ENCODE measurements around the gene XRCC4.
"Not testable (repeated sequence)": the region's sequence is repeated elsewhere in the genome, so short reads cannot be mapped to it uniquely, and the experiment has no call there.

The XRCC4 gene

GRCh38 chr5:83042507-83042906, 34.8 kb upstream of the XRCC4 start:
- DNase-seq (ENCODE audit: insufficient read length, low spot score) (no peak), FAIRE-seq (no peak)
- TF ChIP-seq TAF1 (IDR thresholded peaks at IDR 0.05; ENCODE audit: low read depth, low read length) (no peak), POLR2AphosphoS5 (IDR thresholded peaks at IDR 0.05; ENCODE audit: low read depth, low read length) (no peak), POU2F2 (IDR thresholded peaks at IDR 0.05; ENCODE audit: low read depth, low read length) (no peak), PAX5 (IDR thresholded peaks at IDR 0.05; ENCODE audit: insufficient read depth, low read length, severe bottlenecking) (no peak), POLR2A (IDR thresholded peaks at IDR 0.05; ENCODE audit: low read depth, low read length) (no peak), SPI1 (IDR thresholded peaks at IDR 0.05; ENCODE audit: low read depth, low read length) (no peak)

GRCh38 chr5:83044926-83045325, 32.4 kb upstream of the XRCC4 start:
- no peak for DNase-seq (ENCODE audit: insufficient read length, low spot score)
- FAIRE-seq = no peak
- TF ChIP-seq POU2F2 (IDR thresholded peaks at IDR 0.05; ENCODE audit: low read depth, low read length) (no peak), POLR2AphosphoS5 (IDR thresholded peaks at IDR 0.05; ENCODE audit: low read depth, low read length) (no peak), POLR2A (IDR thresholded peaks at IDR 0.05; ENCODE audit: low read depth, low read length) (no peak), SPI1 (IDR thresholded peaks at IDR 0.05; ENCODE audit: low read depth, low read length) (no peak), PAX5 (IDR thresholded peaks at IDR 0.05; ENCODE audit: insufficient read depth, low read length, severe bottlenecking) (no peak), TAF1 (IDR thresholded peaks at IDR 0.05; ENCODE audit: low read depth, low read length) (no peak)

- DNase-seq (ENCODE audit: insufficient read length, low spot score) (no peak), FAIRE-seq (no peak)
- TF ChIP-seq POLR2AphosphoS5 (IDR thresholded peaks at IDR 0.05; ENCODE audit: low read depth, low read length) = no peak
- TF ChIP-seq POU2F2 (IDR thresholded peaks at IDR 0.05; ENCODE audit: low read depth, low read length) = no peak
- TF ChIP-seq SPI1 (IDR thresholded peaks at IDR 0.05; ENCODE audit: low read depth, low read length) = no peak
- no peak for TF ChIP-seq POLR2A (IDR thresholded peaks at IDR 0.05; ENCODE audit: low read depth, low read length)
Observed at GRCh38 chr5:83048277-83048676, 29.1 kb upstream of the XRCC4 start.

GRCh38 chr5:83048811-83049210, 28.5 kb upstream of the XRCC4 start:
- FAIRE-seq = no peak
- TF ChIP-seq POLR2A (IDR thresholded peaks at IDR 0.05; ENCODE audit: low read depth, low read length) (no peak), POU2F2 (IDR thresholded peaks at IDR 0.05; ENCODE audit: low read depth, low read length) (no peak), PAX5 (IDR thresholded peaks at IDR 0.05; ENCODE audit: insufficient read depth, low read length, severe bottlenecking) (no peak), TAF1 (IDR thresholded peaks at IDR 0.05; ENCODE audit: low read depth, low read length) (no peak), SPI1 (IDR thresholded peaks at IDR 0.05; ENCODE audit: low read depth, low read length) (no peak), POLR2AphosphoS5 (IDR thresholded peaks at IDR 0.05; ENCODE audit: low read depth, low read length) (no peak)
- DNase-seq (ENCODE audit: insufficient read length, low spot score) = no peak

GRCh38 chr5:83049370-83049885, 27.9 kb upstream of the XRCC4 start:
- FAIRE-seq (no peak), DNase-seq (ENCODE audit: insufficient read length, low spot score) (no peak)
- TF ChIP-seq POU2F2 (IDR thresholded peaks at IDR 0.05; ENCODE audit: low read depth, low read length) (no peak), TAF1 (IDR thresholded peaks at IDR 0.05; ENCODE audit: low read depth, low read length) (no peak), POLR2A (IDR thresholded peaks at IDR 0.05; ENCODE audit: low read depth, low read length) (no peak), PAX5 (IDR thresholded peaks at IDR 0.05; ENCODE audit: insufficient read depth, low read length, severe bottlenecking) (no peak), POLR2AphosphoS5 (IDR thresholded peaks at IDR 0.05; ENCODE audit: low read depth, low read length) (no peak), SPI1 (IDR thresholded peaks at IDR 0.05; ENCODE audit: low read depth, low read length) (no peak)

GRCh38 chr5:83050723-83051340, 26.5 kb upstream of the XRCC4 start:
- no peak for DNase-seq (ENCODE audit: insufficient read length, low spot score)
- FAIRE-seq = no peak
- no peak for TF ChIP-seq POLR2AphosphoS5 (IDR thresholded peaks at IDR 0.05; ENCODE audit: low read depth, low read length)

- no peak for TF ChIP-seq PAX5 (IDR thresholded peaks at IDR 0.05; ENCODE audit: insufficient read depth, low read length, severe bottlenecking)
- TF ChIP-seq SPI1 (IDR thresholded peaks at IDR 0.05; ENCODE audit: low read depth, low read length) = no peak
- TF ChIP-seq POLR2A (IDR thresholded peaks at IDR 0.05; ENCODE audit: low read depth, low read length) = no peak
- TF ChIP-seq TAF1 (IDR thresholded peaks at IDR 0.05; ENCODE audit: low read depth, low read length) = no peak
- TF ChIP-seq POLR2AphosphoS5 (IDR thresholded peaks at IDR 0.05; ENCODE audit: low read depth, low read length) = no peak
- TF ChIP-seq POU2F2 (IDR thresholded peaks at IDR 0.05; ENCODE audit: low read depth, low read length) = no peak
- no peak for DNase-seq (ENCODE audit: insufficient read length, low spot score)
- FAIRE-seq = no peak
Observed at GRCh38 chr5:83055166-83055565, 22.2 kb upstream of the XRCC4 start.

- no peak for FAIRE-seq
- no peak for DNase-seq (ENCODE audit: insufficient read length, low spot score)
- TF ChIP-seq SPI1 (IDR thresholded peaks at IDR 0.05; ENCODE audit: low read depth, low read length) = no peak
- no peak for TF ChIP-seq POLR2A (IDR thresholded peaks at IDR 0.05; ENCODE audit: low read depth, low read length)
- no peak for TF ChIP-seq POLR2AphosphoS5 (IDR thresholded peaks at IDR 0.05; ENCODE audit: low read depth, low read length)
- no peak for TF ChIP-seq POU2F2 (IDR thresholded peaks at IDR 0.05; ENCODE audit: low read depth, low read length)
- no peak for TF ChIP-seq PAX5 (IDR thresholded peaks at IDR 0.05; ENCODE audit: insufficient read depth, low read length, severe bottlenecking)
- no peak for TF ChIP-seq TAF1 (IDR thresholded peaks at IDR 0.05; ENCODE audit: low read depth, low read length)
Observed at GRCh38 chr5:83058726-83059125, 18.6 kb upstream of the XRCC4 start.

GRCh38 chr5:83059341-83059740, 18.0 kb upstream of the XRCC4 start:
- no peak for FAIRE-seq
- no peak for DNase-seq (ENCODE audit: insufficient read length, low spot score)
- TF ChIP-seq SPI1 (IDR thresholded peaks at IDR 0.05; ENCODE audit: low read depth, low read length) (no peak), TAF1 (IDR thresholded peaks at IDR 0.05; ENCODE audit: low read depth, low read length) (no peak), POU2F2 (IDR thresholded peaks at IDR 0.05; ENCODE audit: low read depth, low read length) (no peak), POLR2A (IDR thresholded peaks at IDR 0.05; ENCODE audit: low read depth, low read length) (no peak), PAX5 (IDR thresholded peaks at IDR 0.05; ENCODE audit: insufficient read depth, low read length, severe bottlenecking) (no peak), POLR2AphosphoS5 (IDR thresholded peaks at IDR 0.05; ENCODE audit: low read depth, low read length) (no peak)

- TF ChIP-seq POLR2A (IDR thresholded peaks at IDR 0.05; ENCODE audit: low read depth, low read length) = no peak
- TF ChIP-seq POU2F2 (IDR thresholded peaks at IDR 0.05; ENCODE audit: low read depth, low read length) = no peak
- no peak for TF ChIP-seq SPI1 (IDR thresholded peaks at IDR 0.05; ENCODE audit: low read depth, low read length)
- no peak for TF ChIP-seq TAF1 (IDR thresholded peaks at IDR 0.05; ENCODE audit: low read depth, low read length)
- TF ChIP-seq POLR2AphosphoS5 (IDR thresholded peaks at IDR 0.05; ENCODE audit: low read depth, low read length) = no peak
- TF ChIP-seq PAX5 (IDR thresholded peaks at IDR 0.05; ENCODE audit: insufficient read depth, low read length, severe bottlenecking) = no peak
- FAIRE-seq (no peak), DNase-seq (ENCODE audit: insufficient read length, low spot score) (no peak)
Observed at GRCh38 chr5:83066548-83067110, 10.7 kb upstream of the XRCC4 start.

- not testable (repeated sequence) for FAIRE-seq; DNase-seq (ENCODE audit: insufficient read length, low spot score)
Observed at GRCh38 chr5:83067377-83067776, 10.0 kb upstream of the XRCC4 start.

Data from GM12891 (cell line).